ENCODE results near the gene WSB2.

DNA sequence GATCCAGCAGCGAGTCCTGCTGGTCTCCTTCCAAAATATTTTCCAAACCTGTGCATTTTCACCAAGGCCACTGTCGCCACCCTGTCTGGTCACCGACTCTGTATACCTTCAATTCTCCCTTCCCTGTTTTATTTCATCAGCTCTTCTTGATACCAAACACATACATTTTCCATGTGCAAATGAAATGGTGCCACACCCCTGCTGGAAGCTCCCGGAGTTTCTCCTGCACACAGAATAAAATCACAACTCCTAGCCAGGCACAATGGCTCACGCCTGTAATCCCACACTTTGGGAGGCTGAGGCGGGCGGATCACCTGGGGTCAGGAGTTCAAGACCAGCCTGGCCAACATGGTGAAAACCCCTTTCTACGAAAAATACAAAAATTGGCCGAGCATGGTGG lies 28.8 kb upstream of the WSB2 start:
- TF ChIP-seq, protein P1, sequence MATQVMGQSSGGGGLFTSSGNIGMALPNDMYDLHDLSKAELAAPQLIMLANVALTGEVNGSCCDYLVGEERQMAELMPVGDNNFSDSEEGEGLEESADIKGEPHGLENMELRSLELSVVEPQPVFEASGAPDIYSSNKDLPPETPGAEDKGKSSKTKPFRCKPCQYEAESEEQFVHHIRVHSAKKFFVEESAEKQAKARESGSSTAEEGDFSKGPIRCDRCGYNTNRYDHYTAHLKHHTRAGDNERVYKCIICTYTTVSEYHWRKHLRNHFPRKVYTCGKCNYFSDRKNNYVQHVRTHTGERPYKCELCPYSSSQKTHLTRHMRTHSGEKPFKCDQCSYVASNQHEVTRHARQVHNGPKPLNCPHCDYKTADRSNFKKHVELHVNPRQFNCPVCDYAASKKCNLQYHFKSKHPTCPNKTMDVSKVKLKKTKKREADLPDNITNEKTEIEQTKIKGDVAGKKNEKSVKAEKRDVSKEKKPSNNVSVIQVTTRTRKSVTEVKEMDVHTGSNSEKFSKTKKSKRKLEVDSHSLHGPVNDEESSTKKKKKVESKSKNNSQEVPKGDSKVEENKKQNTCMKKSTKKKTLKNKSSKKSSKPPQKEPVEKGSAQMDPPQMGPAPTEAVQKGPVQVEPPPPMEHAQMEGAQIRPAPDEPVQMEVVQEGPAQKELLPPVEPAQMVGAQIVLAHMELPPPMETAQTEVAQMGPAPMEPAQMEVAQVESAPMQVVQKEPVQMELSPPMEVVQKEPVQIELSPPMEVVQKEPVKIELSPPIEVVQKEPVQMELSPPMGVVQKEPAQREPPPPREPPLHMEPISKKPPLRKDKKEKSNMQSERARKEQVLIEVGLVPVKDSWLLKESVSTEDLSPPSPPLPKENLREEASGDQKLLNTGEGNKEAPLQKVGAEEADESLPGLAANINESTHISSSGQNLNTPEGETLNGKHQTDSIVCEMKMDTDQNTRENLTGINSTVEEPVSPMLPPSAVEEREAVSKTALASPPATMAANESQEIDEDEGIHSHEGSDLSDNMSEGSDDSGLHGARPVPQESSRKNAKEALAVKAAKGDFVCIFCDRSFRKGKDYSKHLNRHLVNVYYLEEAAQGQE (IDR thresholded peaks at IDR 0.05; ENCODE audit: insufficient read depth in 1 of 2, low read depth in 2 of 2, low read length in 2 of 2): no peak
- TF ChIP-seq POLR2AphosphoS5 (IDR thresholded peaks at IDR 0.05; ENCODE audit: low read depth, low read length): no peak
